ENCODE data around the gene FIGN.

FIGN gene

DNA sequence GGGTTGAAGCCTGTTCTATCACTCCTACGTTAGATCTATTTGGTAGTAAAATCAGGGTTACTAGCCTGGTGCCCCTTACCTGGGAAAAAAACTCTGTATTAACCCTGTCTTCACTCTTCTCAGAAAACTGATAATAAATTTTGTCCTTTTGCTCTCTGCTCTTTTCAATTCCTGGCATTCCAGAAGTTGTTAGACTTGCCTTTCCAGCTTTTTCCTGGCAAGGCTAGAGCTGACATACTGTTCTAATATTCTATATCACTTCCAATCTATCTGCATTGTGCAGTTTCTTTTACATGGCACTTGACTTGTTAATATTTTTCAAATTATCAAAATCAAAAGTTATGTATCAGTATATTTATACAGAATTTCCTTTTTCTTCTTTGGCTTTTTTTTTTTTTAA, 162.2 kb downstream of the FIGN start:
- Mint-ChIP-seq H3K4me1 (ENCODE audit: low read depth) (no peaks in the 10 kb centered on the region), H3K27ac (no peak overlapping the region), H3K27me3 (no peaks in the 10 kb centered on the region), H3K9me3 (peaks cover 10% of the 10 kb centered on the region), H3K36me3 (ENCODE audit: low read depth) (no peaks in the 10 kb centered on the region), H3K4me3 (no peak overlapping the region)

DNA sequence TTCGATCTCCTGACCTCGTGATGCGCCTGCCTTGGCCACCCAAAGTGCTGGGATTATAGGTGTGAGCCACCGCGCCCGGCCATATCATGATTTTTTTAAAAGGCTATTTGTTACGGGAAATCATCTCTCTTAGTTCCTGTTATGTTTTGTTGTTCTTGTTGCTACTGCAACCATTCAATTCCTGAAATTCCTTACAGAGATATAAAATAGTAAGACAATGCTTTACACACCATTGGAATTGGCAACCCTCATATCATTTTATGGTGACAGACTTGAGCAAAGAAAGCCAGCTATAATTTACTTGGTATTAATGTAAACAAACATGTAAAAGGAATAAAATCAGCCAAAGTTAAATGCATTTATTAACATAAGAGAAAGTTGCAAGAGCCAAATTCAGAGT, 163.0 kb downstream of the FIGN start:
- Mint-ChIP-seq H3K27me3 (no peaks in the 10 kb centered on the region), H3K36me3 (ENCODE audit: low read depth) (no peaks in the 10 kb centered on the region), H3K9me3 (peaks cover 14% of the 10 kb centered on the region), H3K4me1 (ENCODE audit: low read depth) (no peaks in the 10 kb centered on the region), H3K4me3 (no peak overlapping the region), H3K27ac (no peak overlapping the region)

DNA sequence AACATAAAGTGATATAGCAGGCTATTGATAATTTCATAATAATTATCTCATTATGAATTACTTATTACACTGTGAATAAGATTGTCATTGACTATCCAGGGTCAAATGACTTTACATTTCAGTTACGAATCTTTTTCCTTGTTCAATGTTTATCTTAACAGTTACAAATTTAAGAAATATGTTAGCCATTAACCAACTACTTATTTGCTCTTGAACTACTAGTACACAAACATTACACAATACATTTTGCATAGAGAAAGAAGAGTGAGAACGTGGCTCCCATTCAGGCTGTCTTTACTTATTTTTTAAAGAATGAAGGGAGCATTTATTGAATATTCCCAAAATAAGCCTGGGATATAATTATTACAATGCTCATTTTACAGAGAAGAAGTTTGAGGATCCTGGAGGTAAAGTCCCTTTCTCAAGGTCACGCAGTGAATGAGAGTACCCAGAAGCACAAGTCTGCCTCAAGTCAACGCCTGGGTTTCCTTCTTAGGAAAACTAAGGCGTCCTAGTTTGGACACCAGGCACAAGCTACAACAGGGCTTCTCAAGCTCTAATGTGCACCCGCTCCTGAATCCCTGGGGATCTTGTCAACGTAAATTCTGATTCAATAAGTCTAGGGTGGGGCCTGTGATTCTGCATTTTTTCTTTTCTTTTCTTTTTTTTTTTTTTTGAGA, 164.2 kb downstream of the FIGN start:
- Mint-ChIP-seq H3K4me1 (ENCODE audit: low read depth) (no peaks in the 10 kb centered on the region), H3K9me3 (peaks cover 11% of the 10 kb centered on the region), H3K27me3 (no peaks in the 10 kb centered on the region), H3K4me3 (no peak overlapping the region), H3K27ac (no peak overlapping the region), H3K36me3 (ENCODE audit: low read depth) (no peaks in the 10 kb centered on the region)

- H3K27me3 Mint-ChIP-seq: no peaks in the 10 kb centered on the region
- H3K36me3 Mint-ChIP-seq (ENCODE audit: low read depth): no peaks in the 10 kb centered on the region
- H3K27ac Mint-ChIP-seq: no peak overlapping the region
- H3K9me3 Mint-ChIP-seq: peaks cover 13% of the 10 kb centered on the region
- H3K4me1 Mint-ChIP-seq (ENCODE audit: low read depth): no peaks in the 10 kb centered on the region
- H3K4me3 Mint-ChIP-seq: no peak overlapping the region
Measured at GRCh38 chr2:163570391-163570790, 165.4 kb downstream of the FIGN start.

GRCh38 chr2:163565192-163565591, 170.6 kb downstream of the FIGN start:
- Mint-ChIP-seq H3K4me1 (ENCODE audit: low read depth) (no peaks in the 10 kb centered on the region), H3K9me3 (peaks cover 7% of the 10 kb centered on the region), H3K27ac (no peak overlapping the region), H3K4me3 (no peak overlapping the region), H3K36me3 (ENCODE audit: low read depth) (no peaks in the 10 kb centered on the region), H3K27me3 (no peaks in the 10 kb centered on the region)

DNA sequence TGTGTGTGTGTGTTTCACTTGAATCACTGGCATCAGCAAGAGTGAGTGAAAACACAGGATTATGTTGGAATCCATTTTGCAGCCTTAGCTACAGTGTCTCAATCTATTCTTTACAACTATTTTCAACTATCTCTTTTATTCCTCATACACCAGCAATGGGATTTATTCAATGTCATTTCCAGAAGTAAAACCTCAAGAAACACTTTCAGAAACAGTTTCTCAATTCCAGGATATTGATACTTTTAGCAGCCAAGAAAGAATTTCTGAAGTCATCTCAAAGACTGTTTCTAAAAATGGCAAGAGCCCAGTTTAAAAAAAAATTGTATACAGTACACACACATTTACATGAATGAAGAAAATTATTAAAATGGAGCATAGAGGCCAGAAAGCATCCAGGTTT, 171.6 kb downstream of the FIGN start:
- H3K4me3 Mint-ChIP-seq: no peak overlapping the region
- no peaks in the 10 kb centered on the region for H3K4me1 Mint-ChIP-seq (ENCODE audit: low read depth)
- H3K27ac Mint-ChIP-seq: no peak overlapping the region
- no peaks in the 10 kb centered on the region for H3K36me3 Mint-ChIP-seq (ENCODE audit: low read depth)
- H3K9me3 Mint-ChIP-seq: peaks cover 7% of the 10 kb centered on the region
- H3K27me3 Mint-ChIP-seq: no peaks in the 10 kb centered on the region

GRCh38 chr2:163563336-163563735, 172.5 kb downstream of the FIGN start:
- H3K36me3 Mint-ChIP-seq (ENCODE audit: low read depth): no peaks in the 10 kb centered on the region
- peaks cover 3% of the 10 kb centered on the region for H3K9me3 Mint-ChIP-seq
- H3K4me3 Mint-ChIP-seq: no peak overlapping the region
- no peaks in the 10 kb centered on the region for H3K4me1 Mint-ChIP-seq (ENCODE audit: low read depth)
- no peak overlapping the region for H3K27ac Mint-ChIP-seq
- no peaks in the 10 kb centered on the region for H3K27me3 Mint-ChIP-seq

GRCh38 chr2:163558251-163559021, 177.4 kb downstream of the FIGN start:
- H3K27me3 Mint-ChIP-seq: no peaks in the 10 kb centered on the region
- no peaks in the 10 kb centered on the region for H3K4me1 Mint-ChIP-seq (ENCODE audit: low read depth)
- H3K4me3 Mint-ChIP-seq: no peak overlapping the region
- no peak overlapping the region for H3K27ac Mint-ChIP-seq
- H3K9me3 Mint-ChIP-seq: no peaks in the 10 kb centered on the region
- H3K36me3 Mint-ChIP-seq (ENCODE audit: low read depth): no peaks in the 10 kb centered on the region

DNA sequence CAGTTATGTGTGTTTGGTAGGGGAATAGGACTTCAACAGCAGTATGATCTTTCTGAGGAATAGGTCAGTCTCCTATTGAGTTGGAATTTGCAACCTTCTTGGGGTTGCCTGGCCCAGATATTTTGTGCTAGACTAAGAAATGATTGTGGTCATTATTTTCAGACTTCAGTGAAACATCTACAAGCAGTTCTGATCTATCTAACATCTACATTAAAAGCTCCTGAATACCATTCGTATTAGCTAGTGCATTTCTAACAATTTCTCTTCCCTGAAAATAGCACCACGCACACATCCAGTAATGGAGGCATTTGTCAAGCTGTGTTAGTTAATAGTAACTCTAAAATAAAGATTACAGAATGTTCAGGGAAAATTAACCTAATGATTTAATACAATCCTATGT, 179.3 kb downstream of the FIGN start:
- Mint-ChIP-seq H3K27me3 (no peaks in the 10 kb centered on the region), H3K27ac (no peak overlapping the region), H3K4me3 (no peak overlapping the region), H3K9me3 (no peaks in the 10 kb centered on the region), H3K36me3 (ENCODE audit: low read depth) (no peaks in the 10 kb centered on the region), H3K4me1 (ENCODE audit: low read depth) (no peaks in the 10 kb centered on the region)

DNA sequence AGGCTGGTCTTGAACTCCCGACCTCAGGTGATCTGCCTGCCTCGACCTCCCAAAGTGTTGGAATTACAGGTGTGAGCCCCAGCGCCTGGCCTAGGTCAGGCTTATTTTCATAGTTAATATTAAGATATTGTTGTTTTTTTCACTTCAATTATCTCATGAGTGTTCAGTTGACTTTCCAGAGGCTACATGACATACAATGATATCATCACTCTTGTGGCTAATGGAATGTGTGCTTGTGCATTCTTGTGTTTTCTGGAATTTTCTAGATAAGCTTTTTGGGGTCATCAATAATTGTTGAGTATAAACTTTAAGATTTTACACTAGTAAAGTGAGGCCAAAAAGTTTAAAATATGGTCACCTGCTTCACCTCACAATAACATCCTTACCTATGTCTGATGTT, 180.9 kb downstream of the FIGN start:
- no peaks in the 10 kb centered on the region for H3K36me3 Mint-ChIP-seq (ENCODE audit: low read depth)
- no peaks in the 10 kb centered on the region for H3K4me1 Mint-ChIP-seq (ENCODE audit: low read depth)
- H3K4me3 Mint-ChIP-seq: no peak overlapping the region
- H3K9me3 Mint-ChIP-seq: no peaks in the 10 kb centered on the region
- H3K27ac Mint-ChIP-seq: no peak overlapping the region
- no peaks in the 10 kb centered on the region for H3K27me3 Mint-ChIP-seq

DNA sequence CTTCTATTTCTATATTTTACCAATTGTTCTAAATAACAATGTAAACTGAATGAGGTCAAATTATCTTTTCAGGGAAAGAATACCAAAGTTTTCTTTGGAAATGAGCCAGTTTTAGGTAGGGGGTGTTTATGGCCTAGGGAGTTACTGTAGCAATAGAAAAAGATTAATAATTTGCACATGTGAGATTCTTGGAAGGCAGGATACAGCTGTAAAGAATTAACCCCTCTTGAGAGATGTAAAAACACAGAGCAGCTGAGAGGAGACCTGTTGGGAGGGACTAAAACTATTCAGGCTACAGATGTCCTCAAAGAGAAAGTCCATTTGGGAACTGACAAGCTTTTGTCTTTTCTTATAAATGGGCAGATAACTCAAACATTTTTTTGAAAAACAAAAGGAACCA, 182.2 kb downstream of the FIGN start:
- Mint-ChIP-seq H3K27ac (no peak overlapping the region), H3K4me1 (ENCODE audit: low read depth) (no peaks in the 10 kb centered on the region), H3K9me3 (no peaks in the 10 kb centered on the region), H3K27me3 (no peaks in the 10 kb centered on the region), H3K4me3 (no peak overlapping the region), H3K36me3 (ENCODE audit: low read depth) (no peaks in the 10 kb centered on the region)

DNA sequence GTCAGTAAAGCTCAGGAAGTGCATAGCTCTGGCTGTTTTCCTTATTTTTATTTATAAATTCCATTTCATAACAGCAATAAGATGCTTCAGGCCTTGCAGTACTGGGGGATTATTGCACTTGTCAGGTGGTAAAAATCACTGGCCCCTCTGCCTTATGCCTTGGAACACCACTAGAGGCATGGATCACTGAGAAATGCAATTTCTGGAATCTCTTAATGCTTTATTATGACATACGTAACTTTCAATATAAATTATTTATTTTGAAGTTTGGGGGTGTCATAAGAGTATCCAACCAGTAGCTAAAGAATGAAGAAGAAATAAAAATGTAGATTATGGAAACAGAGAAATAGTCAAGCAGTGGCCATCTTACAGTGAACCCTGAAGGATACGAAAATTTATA, 183.1 kb downstream of the FIGN start:
- Mint-ChIP-seq H3K27me3 (no peaks in the 10 kb centered on the region), H3K36me3 (ENCODE audit: low read depth) (no peaks in the 10 kb centered on the region), H3K4me3 (no peak overlapping the region), H3K4me1 (ENCODE audit: low read depth) (no peaks in the 10 kb centered on the region), H3K27ac (no peak overlapping the region), H3K9me3 (no peaks in the 10 kb centered on the region)

GRCh38 chr2:163551616-163552373, 184.0 kb downstream of the FIGN start:
- H3K9me3 Mint-ChIP-seq: peaks cover 5% of the 10 kb centered on the region
- no peak overlapping the region for H3K27ac Mint-ChIP-seq
- H3K4me1 Mint-ChIP-seq (ENCODE audit: low read depth): no peaks in the 10 kb centered on the region
- no peaks in the 10 kb centered on the region for H3K27me3 Mint-ChIP-seq
- no peaks in the 10 kb centered on the region for H3K36me3 Mint-ChIP-seq (ENCODE audit: low read depth)
- no peak overlapping the region for H3K4me3 Mint-ChIP-seq

GRCh38 chr2:163548970-163549369, 186.8 kb downstream of the FIGN start:
- Mint-ChIP-seq H3K27me3 (no peaks in the 10 kb centered on the region), H3K4me3 (no peak overlapping the region), H3K27ac (no peak overlapping the region), H3K36me3 (ENCODE audit: low read depth) (no peaks in the 10 kb centered on the region), H3K4me1 (ENCODE audit: low read depth) (no peaks in the 10 kb centered on the region), H3K9me3 (peaks cover 17% of the 10 kb centered on the region)
